G401 (cell line): ENCODE data around the gene RPS27A. TPM values are rescaled to one million over a fixed set of nuclear protein-coding genes. Genes with fewer than 3 reads are reported as not detected.
A peak's percentile ranks its signal among the peaks of the same experiment; 100 is the strongest.
"Not testable (repeated sequence)": the region's sequence is repeated elsewhere in the genome, so short reads cannot be mapped to it uniquely, and the experiment has no call there.

ENCODE experiments used
- DNase-seq: peaks from one replicate; pipeline ENCODE4 v3.0.0-alpha.2; 2015; ENCODE audit warnings: low spot score
- in situ Hi-C: cut with HindIII; loops from 2 replicates; pipeline ENCODE4 v1.10.0; 2016; ENCODE audit warnings: low sequenced_read_pairs, mixed read lengths
- total RNA-seq: library from RNA; depleted of rRNA; stranded (reverse); fragments of >200 nt; shearing (Covaris generic); gene quantifications from 2 replicates; pipeline ENCODE4 v1.2.3, GENCODE V29; 2014

The RPS27A gene
- total RNA-seq, 1 experiment from 2014 or later, result 2,194 TPM

- DNase-seq, result no peak
Observed at GRCh38 chr2:55235724-55236538, 3.4 kb downstream of the RPS27A start.

GRCh38 chr2:55236992-55237543, 4.6 kb downstream of the RPS27A start:
- in situ Hi-C loops, result no loop called here
- DNase-seq, result no peak

More at GRCh38 chr2:55235724-55236538, 3.4 kb downstream of the RPS27A start:
- in situ Hi-C loops, result no loop called here

- in situ Hi-C loops, result no loop called here
- DNase-seq, result no peak
Observed at GRCh38 chr2:55239656-55240222, 7.3 kb downstream of the RPS27A start.

DNA sequence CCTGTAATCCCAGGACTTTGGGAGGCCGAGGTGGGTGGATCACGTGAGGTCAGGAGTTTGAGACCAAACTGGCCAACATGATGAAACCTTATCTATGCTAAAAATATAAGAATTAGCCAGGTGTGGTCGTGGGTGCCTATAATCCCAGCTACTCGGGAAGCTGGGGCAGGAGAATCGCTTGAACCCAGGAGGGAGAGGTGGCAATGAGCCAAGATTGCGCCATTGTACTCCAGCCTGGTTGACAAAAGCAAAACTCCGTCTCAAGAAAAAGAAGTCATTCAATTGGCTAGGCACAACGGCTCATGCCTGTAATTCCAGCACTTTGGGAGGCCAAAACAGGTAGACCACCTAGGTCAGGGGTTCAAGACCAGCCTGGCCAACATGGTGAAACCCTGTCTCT, 9.1 kb downstream of the RPS27A start:
- in situ Hi-C loops, DNase-seq: not testable (repeated sequence)

DNA sequence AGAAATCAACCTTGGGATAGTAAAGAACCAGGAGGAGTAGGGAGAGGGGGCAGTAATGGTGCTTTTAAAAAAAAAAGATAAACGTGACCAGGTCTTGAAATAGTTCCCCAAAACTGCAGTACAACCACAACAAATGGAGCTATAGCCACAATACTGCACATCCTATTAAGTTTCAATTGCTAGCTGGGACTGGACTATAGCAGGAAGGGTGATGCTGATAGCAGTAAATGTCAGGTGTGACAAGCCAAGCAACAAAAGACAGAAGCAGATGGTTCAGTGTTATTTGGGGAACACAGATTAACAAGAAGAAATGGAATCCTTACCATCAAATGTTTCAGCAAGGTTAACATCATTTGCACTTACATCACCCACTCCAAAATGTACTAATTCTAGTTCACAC, 10.1 kb downstream of the RPS27A start:
- DNase-seq, result no peak
- in situ Hi-C loops, result no loop called here

DNA sequence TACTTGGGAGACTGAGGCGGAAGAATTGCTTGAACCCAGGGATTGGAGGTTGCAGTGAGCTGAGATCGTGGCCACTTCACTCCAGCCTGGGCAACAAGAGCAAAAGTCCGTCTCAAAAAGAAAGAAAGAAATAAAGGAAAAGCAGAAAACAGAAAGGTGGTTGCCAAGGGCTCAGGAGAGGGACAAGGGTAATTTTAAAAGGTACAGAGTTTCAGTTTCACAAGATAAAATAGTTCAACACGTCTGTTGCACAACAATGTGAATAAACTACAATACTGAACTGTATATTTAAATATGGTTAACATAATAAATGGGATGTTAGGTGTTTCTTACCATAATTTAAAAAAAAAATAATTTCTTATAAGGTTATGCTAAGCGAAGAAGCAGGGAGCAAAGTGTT, 12.9 kb downstream of the RPS27A start:
- in situ Hi-C loops, result no loop called here
- no peak for DNase-seq

- in situ Hi-C loops, result no loop called here
- no peak for DNase-seq
Observed at GRCh38 chr2:55247025-55247424, 14.5 kb downstream of the RPS27A start.

DNA sequence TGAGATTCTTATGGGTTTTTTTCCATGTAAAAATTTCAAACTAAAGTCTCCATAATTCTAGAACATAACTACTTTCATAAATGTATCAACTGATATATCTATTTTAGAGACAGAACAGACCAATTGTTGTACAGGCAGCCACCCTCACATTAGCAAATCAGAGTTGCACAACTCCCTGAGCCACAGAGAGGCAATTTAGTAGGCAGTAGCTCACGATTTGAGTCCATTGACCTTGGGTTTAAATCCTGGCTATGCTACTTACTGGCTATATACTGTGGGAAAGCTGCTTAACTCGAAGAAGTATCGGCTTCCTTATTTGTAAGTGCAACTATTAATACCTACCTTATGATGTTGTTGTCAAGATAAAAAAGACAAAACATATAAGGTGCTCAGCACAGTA, 20.3 kb downstream of the RPS27A start:
- in situ Hi-C loops, result no loop called here

DNA sequence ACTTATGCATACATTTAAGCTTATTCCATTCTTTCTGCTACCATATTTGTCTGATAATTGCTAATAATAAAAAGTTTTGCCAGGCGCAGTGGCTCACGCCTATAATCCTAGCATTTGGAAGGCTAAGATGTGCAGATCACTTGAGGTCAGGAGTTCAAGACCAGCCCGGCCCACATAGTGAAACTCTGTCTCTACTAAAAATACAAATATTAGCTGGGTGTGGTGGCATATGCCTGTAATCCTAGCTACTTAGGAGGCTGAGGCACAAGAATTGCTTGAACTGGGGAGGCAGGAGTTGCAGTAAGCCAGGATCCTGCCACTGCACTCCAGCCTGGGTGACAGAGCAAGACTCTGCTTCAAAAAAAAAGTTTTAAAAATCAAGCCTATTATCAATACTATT, 27.1 kb downstream of the RPS27A start:
- in situ Hi-C loops, DNase-seq: not testable (repeated sequence)

More for the DNA sequence above, 20.3 kb downstream of the RPS27A start:
- no peak for DNase-seq

DNA sequence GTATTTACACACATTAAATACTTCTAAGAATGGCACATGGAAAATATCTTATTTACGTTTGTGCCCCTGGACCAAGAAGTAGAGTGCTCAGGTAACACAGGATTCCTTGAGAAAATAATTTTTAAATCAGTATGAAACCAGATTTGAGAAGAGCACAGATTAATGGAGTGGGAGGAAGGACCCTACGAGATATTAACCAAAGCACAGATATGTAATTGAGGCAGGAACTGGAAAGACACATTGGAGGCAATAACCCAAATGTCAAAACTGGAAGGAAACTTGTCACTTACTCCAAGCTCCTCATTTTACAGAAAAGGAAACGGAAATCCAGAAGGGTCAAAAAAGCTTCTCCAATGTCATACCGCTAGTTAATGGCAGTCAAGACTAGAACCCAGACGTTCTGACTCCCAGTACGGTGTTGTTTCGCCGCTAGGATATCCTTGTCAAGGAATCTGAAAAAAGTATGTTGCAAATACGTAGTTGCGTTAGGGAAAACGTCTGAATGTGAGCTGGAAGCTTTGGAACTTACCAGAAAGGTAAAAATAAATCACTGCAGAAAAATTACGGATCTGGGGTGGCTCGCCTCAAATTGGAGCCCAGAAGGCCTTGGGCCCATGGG, 35.9 kb downstream of the RPS27A start:
- in situ Hi-C loops, result no loop called here
- peak; percentile 47 for DNase-seq

- peak; percentile 93 for DNase-seq
- in situ Hi-C loops, result no loop called here
Observed at GRCh38 chr2:55268907-55269644, 36.6 kb downstream of the RPS27A start, which contains the start of gene MTIF2. MTIF2 (minus strand) TSS chr2:55269231; CDS start chr2:55263858, 5,373 bp downstream.

- peak; percentile 12 for DNase-seq
- in situ Hi-C loops, result no loop called here
Observed at GRCh38 chr2:55269645-55269990, 37.1 kb downstream of the RPS27A start.

- DNase-seq, in situ Hi-C loops: not testable (repeated sequence)
Observed at GRCh38 chr2:55274346-55274745, 41.9 kb downstream of the RPS27A start.

DNA sequence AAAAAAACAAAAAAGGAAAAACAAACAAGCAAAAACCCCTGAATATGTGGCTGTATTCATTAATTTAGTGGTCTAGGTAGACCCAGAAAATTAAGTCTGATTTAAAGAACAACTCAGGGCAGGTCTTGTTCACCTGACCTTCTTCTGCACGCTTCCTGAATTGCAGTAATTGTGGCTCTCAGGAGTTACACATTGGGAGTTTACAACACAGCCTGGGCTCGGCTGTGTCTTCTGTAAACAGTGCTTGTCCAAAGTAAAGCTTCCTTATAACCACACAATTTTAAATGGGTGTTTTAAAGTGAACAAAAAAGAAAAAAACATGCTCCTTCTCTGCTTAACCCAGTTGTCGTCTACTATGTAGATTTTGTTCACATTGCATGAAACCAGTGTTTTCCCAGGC, 44.8 kb downstream of the RPS27A start:
- in situ Hi-C loops, result no loop called here
- DNase-seq, result no peak

DNA sequence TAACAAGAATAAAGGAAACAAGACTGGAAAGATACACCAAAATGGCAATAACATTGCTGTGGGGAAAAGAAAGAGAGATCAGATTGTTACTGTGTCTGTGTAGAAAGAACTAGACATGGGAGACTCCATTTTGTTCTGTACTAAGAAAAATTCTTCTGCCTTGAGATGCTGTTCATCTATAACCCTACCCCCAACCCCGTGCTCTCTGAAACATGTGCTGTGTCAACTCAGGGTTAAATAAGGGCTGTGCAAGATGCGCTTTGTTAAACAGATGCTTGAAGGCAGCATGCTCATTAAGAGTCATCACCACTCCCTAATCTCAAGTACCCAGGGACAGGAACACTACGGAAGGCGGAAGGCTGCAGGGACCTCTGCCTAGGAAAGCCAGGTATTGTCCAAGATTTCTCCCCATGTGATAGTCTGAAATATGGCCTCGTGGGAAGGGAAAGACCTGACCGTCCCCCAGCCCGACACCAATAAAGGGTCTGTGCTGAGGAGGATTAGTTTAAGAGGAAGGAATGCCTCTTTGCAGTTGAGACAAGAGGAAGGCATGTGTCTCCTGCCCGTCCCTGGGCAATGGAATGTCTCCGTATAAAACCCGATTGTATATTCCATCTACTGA, 46.8 kb downstream of the RPS27A start:
- in situ Hi-C loops, DNase-seq: not testable (repeated sequence)

DNA sequence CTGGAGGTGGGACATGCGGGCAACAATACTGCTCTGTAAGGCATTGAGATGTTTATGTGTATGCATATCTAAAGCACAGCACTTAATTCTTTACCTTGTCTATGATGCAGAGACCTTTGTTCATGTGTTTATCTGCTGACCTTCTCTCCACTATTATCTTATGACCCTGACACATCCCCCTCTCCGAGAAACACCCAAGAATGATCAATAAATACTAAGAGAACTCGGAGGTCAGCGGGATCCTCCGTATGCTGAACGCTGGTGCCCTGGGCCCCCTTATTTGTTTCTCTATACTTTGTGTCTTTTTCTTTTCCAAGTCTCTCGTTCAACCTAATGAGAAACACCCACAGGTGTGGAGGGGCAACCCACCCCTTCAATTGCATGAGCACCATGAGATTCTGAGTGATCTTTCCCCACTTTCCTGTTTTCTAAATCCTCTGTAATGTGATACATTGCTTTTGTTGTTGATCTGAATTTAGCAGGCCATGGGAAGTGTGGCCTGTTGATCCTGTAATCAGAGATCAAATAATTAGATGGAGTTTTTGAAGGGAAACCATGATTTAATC, 47.5 kb downstream of the RPS27A start:
- not testable (repeated sequence) for DNase-seq

GRCh38 chr2:55280851-55281546, 48.5 kb downstream of the RPS27A start:
- DNase-seq, in situ Hi-C loops: not testable (repeated sequence)

More for the DNA sequence above, 47.5 kb downstream of the RPS27A start:
- in situ Hi-C loops, result not testable (repeated sequence)
